HG03175 (cell line): ENCODE data around the gene LYPD4.

ENCODE experiments used
- ATAC-seq: cut with Tn5 transposase; IDR thresholded peaks from one replicate; pipeline ENCODE4 v1.9.1; 2021; ENCODE audit warnings: mild to moderate bottlenecking, moderate library complexity; ENCODE audit not compliant: unreplicated experiment

LYPD4 gene

DNA sequence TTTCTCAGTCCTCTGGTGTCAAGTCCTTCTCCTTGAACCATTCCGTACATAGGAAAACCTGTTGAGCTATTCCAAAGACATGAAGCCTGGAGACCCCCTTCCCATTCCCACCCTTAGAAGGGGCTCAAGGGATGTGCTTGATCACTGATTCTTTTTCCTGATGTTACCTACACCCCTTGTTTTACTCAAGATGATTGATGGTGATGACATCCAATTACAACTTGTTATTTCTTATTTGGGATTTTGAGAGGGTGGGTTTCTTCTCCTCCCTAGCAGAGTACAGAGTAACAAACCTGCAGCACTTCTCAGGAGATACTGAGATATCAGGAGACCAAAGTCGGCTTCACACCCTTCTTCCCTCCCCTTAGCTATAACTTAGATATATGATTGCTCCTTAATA is 8.9 kb upstream of the LYPD4 start:
- no peak for ATAC-seq

DNA sequence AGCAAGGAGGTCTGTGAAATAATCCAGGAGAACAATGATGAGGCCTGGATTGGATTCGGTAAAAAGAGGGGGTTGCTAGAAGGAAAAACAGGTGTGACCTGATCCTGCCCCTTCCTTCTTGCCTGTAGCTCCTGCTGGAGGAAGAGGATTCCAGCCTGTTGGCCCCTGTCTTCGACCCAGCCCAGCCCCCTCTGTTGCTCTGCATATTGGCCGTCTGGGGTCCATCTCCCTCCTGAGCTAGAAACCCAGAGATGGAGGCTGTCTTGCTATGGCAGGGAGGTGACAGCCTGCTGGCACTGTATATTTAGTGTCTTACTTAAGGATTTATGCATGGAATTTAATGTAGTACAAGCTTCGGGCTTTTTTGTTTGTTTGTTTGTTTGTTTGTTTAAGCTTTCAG is 7.0 kb upstream of the LYPD4 start:
- ATAC-seq, result no peak

DNA sequence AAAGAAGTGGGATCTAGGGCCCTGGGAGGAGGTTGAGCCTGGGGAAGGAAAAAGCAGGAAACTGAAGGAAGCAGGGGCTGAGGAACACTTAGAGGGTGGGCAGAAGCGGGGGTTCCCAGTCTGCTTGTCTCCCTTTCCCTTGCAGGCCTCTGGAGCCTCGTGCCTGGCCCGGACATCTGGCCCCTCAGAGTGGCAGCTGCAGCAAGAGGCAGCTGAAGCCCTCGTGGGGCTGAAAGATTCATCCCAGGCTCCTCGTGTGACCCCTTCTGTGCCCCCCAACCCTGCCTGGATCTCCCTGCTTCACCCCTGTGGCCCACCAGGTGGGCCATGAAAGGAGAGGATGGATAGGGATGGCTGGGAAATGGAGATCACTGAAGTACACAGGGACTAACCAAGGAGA is 5.9 kb upstream of the LYPD4 start:
- no peak for ATAC-seq

DNA sequence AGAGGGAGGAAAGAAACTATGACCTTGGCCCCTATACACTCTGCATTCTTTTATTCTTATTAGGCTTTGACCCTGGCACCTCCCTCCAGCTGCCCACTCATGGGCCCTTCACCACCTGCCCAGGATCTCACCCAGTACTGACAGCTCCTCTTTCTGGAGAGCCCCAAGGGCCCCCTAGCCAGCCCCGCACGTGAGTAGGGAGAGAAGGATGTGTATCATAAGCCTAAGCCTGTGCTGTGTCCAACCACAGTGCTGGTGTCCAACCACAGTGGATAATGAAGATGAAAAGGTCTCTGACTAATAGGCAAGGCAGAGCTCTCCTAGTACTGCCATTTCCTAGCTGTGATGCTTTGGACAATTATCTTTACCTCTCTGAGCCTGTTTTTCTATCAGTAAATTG is 4.6 kb upstream of the LYPD4 start:
- no peak for ATAC-seq

DNA sequence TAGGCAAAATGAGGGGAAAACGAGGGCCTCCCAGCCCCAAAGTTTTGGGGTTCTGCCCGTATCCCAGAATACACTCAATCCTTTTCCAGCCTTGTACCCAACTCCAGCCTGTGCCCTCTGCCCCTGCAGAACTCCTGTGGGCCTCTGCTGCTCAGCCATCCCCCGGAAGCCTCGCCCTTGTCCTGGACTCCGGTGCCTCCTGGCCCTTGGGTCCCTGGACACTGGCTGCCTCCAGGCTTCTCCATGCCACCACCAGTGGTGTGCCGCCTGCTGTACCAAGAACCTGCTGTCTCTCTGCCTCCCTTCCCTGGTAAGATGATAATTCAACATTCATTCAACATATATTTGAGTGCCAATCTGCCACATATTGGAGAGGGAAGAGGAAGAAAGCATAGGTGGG is 4.2 kb upstream of the LYPD4 start:
- ATAC-seq, result no peak

DNA sequence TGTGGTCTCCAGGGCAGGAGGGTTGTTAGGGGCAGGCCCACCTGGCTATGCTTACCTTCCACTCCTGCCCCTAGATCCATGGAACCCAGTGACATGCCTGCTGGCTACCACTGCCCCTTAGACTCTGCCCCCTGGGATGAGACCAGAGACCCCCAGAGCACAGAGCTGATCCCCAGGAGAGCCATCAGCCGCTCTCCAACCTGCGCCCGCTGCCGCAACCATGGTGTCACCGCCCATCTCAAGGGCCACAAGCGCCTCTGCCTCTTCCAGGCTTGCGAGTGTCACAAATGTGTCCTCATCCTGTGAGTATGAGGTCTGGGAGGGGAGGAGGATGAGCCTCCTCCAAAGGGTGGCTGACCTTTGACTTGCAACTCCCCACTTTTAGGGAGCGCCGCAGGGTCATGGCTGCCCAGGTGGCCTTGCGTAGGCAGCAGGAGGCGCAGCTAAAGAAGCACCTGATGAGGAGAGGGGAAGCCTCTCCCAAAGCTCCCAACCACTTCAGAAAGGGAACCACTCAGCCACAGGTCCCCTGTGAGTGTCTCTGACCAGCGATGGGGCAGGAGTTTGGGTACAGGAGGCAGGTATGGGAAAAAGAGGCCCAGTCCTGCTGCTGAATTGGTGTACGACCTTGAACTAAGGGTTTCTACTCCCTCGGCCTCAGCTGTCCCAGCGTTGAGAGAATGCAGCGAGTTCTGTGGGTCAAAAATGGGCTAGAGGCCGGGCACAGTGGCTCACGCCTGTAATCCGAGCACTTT is 3.0 kb upstream of the LYPD4 start:
- no peak for ATAC-seq

DNA sequence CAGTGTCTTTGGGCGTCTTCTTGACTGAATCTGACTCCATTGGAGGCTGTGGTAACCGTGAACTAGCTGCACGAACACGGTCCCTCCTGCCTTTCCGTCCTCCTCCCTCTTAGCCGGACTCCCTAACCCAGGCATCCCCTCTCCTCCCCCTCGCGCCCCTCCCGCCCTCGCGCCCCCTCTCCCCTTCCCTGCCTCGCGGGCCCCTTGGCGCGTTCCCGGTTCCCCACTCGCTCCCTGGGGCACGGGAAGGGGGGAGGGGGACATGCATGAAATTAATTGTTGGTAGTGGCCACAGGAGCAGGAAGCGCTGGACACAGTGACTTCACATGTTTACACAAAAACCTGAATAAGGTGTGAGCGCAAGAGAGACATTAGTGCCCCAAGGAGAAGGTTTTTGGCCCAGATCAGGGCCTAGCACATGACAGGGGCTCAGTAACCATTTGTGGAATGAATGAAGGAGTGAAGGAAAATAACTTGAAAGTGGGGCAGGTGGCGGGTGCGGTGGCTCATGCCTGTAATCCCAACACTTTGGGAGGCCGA is 638 bp upstream of the LYPD4 start:
- no peak for ATAC-seq

DNA sequence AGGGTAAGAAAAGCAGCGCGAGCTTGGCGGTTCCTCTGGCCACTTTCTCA is 343 bp upstream of the LYPD4 start, which contains the start of gene DMRTC2:
Gene DMRTC2, plus strand, starts transcription at position 42 of the 50 bp plus-strand sequence. CDS start 2,387 bp downstream, outside the sequence.
- no peak for ATAC-seq

DNA sequence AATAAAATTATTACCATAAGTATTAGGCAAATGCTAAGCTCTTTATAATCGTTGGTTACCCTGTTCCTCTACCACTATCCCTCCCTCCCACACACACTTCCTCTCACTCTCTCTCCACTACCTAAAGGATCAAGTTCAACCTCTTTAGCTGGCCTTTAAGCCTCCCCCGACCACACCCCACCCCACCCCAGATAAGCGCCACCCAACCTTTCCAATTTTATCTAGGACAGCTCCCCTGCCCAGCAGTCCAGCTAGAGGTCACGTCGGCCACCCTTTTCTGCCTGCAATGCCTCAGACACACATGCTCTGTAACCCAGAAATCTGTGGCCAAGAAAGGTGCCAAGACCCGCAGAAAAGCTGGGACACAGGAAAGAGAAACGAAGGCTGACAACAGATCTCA is 1.1 kb downstream of the LYPD4 start:
- no peak for ATAC-seq

DNA sequence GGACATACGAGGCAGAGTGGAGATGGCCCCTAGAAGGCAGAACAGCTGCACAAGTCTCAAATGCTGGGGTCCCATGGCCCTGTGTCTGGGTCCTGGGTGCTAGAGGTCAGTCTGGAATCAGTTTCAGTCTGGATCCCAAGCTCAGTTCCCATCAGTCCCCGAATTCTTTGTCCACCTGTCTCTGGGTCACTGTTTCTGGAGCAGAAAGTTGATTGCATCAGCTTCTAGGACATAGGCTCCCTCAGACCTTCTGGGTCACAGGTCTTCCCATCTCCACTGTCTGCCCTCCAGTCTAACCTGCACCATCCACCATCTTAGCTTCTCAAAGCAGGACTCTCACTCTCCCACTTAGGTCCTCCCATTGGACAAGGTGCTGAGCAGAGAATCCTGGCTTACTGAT is 5.3 kb downstream of the LYPD4 start:
- ATAC-seq, result no peak

DNA sequence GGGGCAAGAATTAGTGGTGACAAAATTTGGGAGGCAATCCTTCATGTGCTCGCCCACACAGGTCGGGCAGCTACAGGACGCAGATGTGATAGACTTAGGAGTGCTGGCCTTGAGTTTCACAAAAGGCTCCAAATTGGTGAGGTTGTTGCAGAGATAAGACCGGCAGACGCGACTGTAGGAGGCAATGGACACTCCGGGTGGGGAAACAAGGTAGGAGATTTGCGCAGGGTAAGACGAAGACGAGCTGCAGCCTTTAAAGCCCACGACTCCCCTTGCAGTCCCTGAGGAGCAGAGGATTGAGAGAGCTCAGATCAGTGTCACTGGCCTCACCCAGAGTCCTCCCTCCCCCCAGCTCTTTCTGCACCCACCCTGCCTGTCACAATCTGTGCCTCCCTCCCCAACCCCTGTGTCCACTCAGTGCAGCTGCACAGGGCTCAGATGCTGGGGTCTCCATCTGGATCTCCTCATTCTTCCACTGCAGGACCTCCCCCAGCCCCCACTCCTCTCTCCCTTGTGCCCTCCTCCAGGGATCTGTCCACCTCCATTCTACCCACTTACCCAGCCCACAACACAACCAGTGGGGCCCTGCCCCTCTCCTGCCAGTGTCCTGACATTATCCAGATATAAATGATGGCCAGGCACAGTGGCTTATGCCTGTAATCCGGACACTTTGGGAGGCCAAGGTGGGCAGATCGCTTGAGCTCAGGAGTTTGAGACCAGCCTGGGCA is 6.3 kb downstream of the LYPD4 start:
- ATAC-seq, result no peak

DNA sequence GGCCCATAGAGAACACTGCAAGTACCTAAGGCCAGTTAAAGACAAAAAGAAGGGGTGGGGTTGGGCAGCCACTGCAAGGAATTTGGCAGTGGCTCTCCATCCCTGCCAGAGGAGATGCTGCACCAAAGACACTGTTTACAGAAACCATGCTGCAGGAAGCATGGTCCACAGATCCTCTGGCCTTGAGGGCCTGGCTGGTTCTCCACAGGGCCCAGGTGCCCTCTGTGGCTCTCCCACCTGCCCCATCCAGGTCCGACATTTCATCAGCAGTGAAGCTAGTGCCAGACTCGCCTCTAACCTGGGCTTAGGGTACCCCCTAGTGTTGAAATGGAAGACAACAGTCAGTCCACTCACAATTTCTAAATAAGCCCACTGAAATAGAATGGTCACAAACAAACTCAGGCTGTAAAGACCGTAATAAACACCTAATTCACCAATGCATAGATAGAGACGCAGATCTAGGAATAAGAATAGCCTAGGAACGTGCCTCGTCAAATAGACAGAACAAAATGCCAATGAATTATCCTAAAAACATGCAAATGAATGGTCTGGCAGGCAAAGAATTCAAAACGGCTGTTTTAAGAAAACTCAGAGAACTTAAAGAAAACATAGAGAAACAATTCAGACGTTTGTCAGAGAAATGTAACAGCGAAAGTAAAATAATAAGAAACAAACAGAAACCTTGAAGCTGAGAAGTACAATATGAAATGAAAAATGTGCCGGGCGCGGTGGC is 23.3 kb downstream of the LYPD4 start:
- ATAC-seq, result no peak

DNA sequence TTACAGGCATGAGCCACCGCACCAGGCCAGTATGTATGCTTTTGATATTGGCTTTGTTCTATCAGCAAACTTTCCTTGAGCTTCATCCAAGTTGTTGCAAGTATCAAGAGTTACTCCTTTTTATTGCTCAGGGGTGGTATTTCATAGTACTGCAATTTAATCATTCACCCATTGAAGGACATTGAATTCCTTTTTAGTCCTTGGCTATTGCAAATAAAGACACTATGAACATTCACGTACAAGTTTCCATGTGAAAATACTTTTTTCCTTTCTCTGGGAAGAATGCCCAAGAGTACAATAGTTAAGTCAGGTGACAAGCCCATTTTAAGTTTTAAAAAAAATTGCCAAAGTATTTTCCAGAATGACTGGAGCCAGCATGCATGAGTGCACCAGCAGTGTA is 27.7 kb downstream of the LYPD4 start:
- no peak for ATAC-seq

DNA sequence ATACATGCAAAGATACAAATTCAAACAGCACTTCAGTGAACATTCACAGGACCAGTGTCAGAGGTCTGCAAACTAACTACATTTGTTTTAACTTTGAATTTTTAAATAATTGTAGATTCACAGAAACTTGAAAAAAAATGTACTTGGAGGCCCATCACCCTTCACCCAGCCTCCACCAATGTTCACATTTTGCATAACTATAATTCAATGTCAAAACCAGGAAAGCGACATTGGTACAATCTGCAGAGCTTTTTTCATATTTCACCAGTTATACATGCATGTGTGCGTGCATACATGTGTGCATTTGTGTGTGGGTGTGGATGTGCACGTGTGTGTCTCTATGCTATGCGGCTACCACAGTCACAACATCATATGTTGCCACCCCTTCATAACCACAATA is 29.2 kb downstream of the LYPD4 start:
- no peak for ATAC-seq

DNA sequence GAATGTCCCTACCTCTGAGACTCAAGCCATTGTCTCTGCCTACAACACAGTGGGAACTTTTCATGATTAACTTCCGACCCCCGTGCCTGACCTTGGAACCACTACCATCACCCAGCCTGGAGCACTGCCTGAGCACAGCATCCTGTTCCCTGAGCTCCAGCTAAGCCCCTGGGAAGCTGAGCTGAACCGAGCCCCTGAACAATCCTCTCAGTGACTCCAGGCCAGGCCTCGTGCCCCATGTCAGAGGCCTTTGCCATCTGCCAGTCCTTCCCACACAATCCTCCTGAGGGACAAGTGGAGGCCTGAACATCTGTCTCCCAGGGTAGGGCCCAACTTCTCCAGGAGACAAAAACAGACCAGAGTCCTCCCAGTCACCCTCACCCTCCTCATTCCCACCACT is 30.6 kb downstream of the LYPD4 start:
- ATAC-seq, result no peak

DNA sequence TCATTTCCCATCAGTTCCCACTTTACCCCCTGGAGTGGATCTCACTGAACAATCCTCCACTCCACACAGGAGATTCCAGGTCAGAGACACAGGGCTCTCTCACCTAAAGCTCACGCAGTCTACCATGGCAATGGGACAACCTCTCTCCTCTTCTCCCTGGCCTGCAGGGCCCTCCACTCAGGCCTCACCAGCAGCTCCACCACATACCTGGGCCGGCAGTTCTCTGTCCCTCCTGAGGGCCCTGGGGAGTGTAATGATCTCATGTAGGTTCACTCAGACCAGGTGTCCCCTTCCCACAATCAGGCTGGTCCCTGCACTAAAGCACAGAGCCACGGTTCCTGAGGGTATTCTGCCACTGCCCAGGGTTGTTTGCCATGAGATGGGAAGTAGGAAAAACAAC is 32.5 kb downstream of the LYPD4 start:
- no peak for ATAC-seq

DNA sequence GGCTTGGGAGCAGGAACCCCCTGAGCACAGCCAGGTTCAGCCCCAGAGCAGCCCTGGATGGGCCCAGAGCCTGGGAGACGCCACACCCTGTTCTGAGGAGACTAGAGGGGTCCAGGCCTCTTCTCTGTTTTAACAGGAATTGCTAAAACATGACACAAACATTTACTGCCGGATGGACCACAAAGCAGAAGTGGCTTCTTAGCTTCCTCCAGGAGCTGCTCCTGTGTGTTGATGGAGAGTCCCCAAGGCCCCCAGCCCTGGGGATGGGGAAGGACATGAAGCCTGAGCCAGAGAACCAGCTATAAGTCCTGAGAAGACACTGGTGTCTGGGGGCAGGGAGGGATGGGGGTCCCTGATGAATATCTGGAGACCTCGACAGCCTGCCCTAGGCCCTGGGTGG is 33.4 kb downstream of the LYPD4 start:
- ATAC-seq, result no peak

DNA sequence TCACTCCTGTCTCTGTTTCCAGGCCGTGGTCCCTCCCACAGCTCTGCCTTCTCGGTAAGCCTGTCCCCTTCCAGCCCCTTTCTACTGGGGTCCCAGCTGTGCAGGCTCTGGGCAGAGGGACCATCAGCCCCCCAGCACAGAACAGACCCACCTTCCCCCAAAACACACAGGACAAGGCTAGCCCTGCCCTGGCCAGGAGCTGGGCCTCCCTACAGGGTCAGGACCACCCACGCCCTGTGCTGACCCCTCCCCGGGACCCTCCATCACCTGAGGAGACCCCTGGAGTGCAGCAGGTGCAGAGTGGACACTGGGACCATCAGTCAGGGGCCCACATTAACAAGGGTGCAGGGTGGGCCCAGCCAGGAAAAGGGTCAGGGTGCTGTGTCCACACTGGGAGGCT is 34.2 kb downstream of the LYPD4 start:
- ATAC-seq, result no peak

DNA sequence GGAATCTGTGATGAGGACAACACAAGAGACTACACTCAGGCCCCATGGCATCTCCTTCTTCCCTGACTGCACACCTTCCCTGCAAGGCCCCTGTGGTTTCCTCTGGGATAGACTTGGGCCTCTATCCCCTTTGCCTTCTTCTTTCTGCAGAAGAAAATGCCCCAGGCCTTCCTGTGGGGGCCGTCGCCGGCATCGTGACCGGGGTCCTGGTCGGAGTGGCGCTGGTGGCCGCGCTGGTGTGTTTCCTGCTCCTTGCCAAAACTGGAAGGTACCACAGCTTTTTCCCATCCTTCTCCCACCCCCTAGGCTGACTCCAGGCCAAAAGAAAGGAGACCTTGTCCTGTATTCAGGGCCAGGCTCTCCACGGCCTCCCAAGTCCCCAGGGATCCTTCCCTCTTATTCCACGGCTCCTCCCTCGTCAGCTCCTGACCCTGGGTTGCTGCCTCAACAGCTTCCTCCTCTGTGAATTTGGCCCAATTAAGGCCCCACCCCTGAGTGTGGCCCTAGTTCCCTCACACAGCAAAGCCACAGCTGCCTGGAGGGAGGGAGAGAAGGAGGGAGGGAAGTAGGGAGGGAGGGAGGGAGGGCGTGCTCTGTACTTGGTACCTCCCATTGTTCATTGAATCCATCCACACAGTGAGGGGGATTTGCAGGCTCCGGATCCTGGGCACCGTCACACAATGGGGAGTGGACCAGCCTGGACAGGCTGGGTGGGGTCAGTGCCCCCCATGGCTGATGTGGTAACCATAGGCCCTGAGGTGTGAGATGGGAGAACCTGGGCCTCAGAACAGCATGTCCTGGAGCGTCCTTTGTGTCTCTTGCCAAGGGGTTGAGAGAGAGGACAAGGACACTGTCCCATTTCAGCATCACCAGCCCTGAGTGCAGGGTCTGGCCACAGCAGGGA is 35.6 kb downstream of the LYPD4 start:
- ATAC-seq, result no peak

DNA sequence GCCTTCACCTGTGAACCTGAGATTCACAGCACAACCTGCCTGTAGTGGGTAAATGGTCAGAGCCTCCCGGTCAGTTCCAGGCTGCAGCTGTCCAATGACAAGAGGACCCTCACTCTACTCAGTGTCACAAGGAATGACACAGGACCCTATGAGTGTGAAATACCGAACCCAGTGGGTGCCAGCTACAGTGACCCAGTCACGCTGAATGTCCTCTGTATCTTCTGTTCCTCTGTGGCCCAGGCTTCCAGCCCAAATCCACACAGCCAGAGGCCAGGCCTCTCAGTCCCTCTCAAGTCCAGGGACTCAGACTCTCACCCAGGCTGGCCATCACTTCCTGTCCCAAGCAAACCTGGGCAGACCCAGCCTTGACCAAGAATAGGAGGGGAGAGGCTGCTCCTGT is 37.3 kb downstream of the LYPD4 start:
- ATAC-seq, result no peak

DNA sequence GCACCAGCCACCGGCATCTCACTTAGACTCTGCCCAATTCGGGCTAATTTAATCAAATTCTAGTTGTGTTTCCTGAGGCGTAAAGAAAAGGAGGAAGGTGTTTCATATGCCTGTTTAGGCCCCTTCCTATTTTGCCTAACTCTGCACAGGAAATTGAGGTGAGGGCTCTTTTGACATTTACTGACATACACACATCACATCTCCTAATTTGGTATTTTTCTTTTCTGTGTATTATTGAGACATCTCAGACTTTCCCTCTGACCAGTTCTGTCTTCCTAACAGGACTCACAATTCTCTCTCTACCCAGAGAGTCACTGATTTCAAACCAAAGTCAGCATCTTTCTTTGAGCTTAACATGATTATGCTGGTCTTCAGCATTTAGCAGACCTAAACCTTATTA is 40.1 kb downstream of the LYPD4 start:
- ATAC-seq, result no peak
